NCI-H526 (cell line): ENCODE results near the gene LMNTD2.
"Not testable (repeated sequence)": the region's sequence is repeated elsewhere in the genome, so short reads cannot be mapped to it uniquely, and the experiment has no call there.

Experiments used
- DNase-seq, 2 experiments: peaks; one replicate each; lab custom pipeline; 2025; lab: John Stamatoyannopoulos, UW

The LMNTD2 gene

GRCh38 chr11:533586-534395, 26.7 kb downstream of the LMNTD2 start:
- no peak for DNase-seq

GRCh38 chr11:532986-533585, 27.5 kb downstream of the LMNTD2 start:
- no peak for DNase-seq

DNA sequence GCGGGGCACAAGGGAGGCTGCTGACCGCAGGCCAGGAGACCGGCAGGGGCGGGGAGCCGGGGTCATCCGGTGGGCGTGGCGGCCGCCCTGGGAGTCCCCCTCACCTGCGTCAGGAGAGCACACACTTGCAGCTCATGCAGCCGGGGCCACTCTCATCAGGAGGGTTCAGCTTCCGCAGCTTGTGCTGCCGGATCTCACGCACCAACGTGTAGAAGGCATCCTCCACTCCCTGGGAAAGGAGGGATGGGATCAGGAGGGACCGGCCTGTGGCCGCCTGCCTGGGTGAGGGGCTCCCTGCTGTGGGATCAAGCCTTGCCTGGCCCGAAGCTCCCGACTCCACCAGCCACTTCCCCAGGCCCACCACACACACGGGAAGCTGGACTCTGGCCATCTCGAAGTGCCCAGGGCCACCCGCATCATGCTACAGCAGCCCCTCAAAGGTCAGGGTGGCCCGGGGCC, 28.0 kb downstream of the LMNTD2 start:
- no peak for DNase-seq

GRCh38 chr11:531919-532526, 28.5 kb downstream of the LMNTD2 start:
- DNase-seq = no peak

GRCh38 chr11:530960-531831, 29.3 kb downstream of the LMNTD2 start:
- DNase-seq = no peak

GRCh38 chr11:529728-530411, 30.7 kb downstream of the LMNTD2 start:
- DNase-seq = no peak

DNA sequence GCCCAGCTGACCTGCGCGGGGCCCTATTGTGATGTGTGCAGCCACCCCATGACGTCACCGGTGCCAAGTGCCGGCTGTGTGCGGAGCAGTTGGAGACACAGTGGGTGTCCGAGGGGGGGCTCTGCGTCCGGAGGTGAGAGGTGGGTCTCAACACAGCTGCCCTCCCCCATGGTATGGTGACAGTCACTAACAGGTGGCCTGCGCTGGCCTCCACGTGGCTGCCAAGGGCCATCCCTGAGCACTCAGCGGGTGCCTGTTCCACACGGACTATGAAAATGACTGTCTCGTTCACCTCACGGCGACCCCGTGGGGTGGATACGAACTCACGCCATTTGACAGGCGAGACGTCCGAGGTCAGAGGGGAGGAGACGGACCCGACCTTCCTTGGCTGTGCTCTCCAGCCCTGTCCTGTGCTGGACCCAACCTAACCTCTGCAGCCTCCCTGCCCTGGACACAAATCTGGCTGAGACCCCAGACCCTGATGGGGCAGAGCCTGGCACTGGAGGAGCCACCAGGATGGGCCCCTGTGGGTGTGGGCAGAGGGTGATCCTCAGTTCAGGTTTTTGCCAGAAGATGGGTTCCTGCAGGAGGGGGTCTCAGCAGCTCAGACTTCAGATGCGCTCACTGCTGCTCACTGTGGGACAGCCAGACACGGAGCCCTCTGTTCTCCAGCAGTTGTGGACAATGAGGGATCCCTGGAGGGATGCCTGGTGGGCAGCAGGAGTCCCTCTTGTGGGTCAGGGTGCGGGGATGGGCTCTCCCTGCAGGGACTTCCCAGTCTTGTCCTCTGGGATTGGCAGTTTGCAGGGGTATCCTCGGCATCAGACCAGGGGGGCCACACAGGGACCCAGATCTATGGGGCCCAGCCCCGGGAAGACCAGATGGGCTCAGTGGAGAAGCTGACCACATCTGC, 31.5 kb downstream of the LMNTD2 start:
- DNase-seq = no peak

DNA sequence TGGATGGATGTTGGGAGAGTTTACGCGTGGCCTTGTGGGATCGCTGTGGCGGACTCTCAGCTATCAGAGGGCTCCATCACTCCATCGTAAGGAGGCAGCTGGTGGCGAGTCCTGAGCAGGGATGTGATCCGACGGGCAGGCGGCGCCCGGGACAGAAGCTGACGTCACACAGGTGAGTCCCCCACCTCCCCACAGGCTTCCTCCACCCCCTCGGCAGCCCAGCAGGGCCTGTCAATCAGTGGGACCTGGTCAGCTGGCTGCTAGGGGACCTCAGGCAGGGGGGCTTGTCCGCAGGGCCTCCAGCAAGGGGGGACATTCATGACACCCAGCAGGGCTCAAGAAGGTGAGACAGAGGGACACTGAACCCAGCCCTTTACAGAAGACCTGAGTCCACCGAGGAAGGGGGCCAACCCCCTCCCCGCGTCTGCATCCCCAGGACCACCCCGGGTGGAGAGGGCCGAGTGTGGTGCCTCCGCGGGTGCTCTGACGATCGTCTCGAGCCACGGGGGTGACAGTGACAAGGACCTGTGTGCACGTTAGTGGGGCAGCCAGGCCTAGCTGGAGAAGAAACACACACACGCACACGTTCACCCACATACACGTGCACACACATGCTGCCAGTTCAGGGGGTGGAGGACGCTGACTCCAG, 32.2 kb downstream of the LMNTD2 start:
- DNase-seq = no peak

- DNase-seq = no peak
Observed at GRCh38 chr11:526192-526591, 34.3 kb downstream of the LMNTD2 start.

DNA sequence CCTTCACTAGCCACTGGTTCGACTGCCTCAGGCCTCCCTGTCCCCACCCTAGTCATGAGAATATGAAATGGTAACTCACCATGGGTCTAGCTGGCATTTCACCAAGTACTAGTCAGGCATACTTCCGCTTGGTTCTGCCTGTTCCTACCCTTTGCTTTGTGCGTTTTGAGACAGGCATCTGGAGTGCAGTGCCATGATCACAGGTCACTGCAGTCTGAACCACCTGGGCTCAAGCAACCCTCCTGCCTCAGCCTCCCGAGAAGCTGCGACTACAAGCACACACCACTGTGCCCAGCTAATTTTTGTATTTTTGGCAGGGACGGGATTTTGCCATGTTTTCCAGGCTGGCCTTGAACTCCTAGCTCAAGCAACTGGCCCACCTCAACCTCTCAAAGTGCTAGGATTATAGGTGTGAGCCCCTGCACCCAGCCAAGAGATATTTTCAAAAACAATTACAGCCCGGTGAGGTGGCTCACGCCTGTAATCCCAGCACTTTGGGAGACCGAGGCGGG, 39.3 kb downstream of the LMNTD2 start:
- DNase-seq = no peak

DNA sequence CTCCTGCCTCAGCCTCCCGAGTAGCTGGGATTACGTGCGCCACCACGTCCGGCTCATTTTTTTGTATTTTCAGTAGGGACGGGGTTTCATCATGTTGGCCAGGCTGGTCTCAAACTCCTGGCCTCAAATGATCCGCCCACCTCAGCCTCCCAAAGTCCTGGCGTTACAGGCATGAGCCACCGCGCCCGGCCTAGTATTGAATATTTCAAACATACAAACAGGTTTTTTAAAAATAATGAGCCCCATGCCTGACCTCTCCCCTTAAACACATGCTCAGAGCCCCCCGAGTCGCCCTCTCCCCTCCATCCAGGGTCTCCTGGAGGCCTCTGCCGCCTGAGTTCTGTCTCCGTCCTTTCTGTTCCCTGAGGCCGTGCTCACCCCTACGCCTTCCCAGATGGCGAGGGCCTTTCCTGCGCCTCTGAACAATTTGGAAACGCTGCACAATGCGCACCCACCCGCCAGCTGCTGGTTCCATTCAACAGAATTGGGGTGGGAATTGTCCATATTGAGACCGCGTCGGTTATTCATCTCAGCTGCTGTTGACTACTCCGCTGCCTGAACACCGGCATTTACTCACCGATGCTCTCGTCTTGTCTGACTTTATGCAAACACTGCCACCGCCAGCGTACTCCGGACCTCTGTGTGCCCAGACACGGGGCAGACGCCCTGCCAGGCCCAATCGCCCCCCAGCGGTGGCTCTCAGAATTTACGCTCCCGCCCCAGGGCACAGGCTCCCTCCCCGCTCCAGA, 39.9 kb downstream of the LMNTD2 start:
- DNase-seq = no peak

DNA sequence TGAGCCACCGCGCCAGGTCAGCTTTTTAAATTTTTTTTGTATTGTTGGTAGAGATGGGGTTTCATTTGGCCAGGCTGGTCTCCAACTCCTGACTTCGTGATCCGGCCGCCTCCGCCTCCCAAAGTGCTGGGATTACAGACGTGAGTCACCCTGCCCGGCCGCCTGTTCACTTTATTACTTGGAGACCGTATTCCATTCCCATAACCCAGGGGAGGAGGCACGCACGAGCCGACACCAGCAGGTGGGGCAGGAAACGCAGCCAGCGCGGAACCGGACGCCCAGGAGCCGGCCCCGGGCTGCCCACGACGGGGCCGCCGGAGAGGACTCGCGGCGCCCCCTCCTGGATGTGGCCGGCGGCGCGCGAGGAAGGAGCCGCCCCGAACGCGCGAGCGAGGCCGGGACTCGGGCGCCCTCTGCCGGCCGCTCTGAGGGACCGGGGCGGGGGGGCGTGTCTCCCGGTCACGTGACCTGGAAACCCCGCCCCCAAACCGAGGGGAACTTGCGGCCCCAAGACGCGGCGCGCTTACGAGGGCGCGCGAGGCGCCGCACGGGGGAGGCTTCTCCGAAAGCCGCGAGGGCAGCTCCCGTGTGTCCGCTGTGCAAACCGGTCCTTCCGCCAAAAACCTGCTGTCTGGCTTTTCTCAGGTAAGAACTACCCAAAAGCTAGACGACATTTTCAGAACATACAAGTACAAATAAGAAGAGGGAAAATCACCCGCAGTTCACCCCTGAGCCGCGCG, 41.9 kb downstream of the LMNTD2 start:
- peak; percentile 84 to 96 for DNase-seq

DNA sequence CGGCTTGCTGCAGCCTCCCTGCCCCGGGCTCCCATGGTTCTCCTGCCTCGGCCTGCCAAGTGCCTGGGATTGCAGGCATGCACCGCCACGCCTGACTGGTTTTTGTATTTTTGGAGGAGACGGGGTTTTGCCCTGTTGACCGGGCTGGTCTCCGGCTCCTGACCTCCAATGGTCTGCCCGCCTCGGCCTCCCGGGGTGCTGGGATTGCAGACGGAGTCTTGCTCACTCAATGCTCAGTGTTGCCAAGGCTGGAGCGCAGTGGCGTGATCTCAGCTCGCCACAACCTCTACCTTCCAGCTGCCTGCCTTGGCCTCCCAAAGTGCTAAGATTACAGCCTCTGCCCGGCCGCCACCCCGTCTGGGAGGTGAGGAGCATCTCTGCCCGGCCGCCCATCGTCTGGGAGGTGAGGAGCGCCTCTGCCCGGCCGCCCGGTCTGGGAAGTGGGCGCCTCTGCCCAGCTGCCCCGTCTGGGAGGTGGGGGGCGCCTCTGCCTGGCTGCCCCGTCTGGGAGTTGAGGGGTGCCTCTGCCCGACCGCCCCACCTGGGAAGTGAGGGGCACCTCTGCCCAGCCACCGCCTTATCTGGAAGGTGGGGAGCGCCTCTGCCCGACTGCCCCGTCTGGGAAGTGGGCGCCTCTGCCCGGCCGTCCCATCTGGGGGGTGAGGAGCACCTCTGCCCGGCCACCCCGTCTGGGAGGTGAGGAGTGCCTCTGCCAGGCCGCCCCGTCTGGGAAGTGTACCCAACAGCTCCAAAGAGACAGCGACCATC, 43.4 kb downstream of the LMNTD2 start:
- DNase-seq = not testable (repeated sequence)

DNA sequence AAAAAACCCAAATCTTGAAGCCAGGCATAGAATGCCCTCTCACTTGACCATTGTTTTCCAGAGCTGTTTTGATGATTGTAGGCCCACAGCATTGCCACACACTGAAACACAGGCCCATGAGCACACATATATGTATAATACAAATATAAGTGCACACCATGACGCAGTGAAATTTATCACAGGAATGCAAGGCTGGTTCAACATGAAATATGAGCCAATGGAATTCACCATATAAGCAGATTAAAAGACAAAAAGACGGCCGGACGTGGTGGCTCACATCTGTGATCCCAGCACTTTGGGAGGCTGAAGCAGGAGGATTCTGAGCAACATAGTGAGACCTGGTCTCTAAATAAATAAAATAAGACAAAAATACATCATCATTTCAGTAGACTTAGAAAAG, 44.1 kb downstream of the LMNTD2 start:
- DNase-seq = no peak

DNA sequence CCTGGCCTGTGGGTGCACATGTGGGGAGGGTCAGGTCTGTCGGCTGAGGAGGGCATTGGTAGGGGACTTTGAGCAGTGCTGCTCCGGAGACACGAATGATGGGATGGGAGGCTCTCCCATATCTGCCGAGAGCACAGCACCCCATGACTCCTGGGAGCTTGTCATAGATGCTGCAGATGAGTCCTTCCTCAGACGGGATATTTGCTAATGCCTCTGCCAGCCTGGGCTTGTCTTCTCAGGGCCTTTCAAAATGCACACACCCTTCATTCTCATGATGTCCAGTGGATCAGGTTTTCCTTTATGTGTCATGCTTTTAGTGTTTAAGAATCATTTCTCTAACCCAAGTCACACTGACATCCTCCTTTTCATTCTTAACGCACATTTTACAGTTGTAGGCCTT, 45.4 kb downstream of the LMNTD2 start:
- no peak for DNase-seq

DNA sequence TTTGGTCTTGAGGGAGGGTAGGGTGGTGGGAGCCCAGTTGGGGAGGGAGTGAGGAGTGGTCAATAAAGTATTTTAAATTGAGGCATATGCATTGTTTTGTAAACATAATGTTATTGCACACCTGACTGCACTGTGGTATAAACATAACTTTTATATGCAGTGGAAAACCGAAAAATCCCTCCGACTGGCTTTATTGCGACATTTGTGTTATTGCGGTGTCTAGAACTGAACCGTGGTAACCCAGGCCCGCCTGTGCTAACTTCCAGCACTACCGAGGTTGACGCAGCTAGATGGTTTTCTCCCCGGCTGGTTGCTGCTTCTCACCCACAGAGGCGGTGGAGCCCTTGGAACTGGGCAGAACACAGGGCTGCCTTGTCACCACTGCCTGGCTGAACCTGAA, 45.9 kb downstream of the LMNTD2 start:
- no peak for DNase-seq

DNA sequence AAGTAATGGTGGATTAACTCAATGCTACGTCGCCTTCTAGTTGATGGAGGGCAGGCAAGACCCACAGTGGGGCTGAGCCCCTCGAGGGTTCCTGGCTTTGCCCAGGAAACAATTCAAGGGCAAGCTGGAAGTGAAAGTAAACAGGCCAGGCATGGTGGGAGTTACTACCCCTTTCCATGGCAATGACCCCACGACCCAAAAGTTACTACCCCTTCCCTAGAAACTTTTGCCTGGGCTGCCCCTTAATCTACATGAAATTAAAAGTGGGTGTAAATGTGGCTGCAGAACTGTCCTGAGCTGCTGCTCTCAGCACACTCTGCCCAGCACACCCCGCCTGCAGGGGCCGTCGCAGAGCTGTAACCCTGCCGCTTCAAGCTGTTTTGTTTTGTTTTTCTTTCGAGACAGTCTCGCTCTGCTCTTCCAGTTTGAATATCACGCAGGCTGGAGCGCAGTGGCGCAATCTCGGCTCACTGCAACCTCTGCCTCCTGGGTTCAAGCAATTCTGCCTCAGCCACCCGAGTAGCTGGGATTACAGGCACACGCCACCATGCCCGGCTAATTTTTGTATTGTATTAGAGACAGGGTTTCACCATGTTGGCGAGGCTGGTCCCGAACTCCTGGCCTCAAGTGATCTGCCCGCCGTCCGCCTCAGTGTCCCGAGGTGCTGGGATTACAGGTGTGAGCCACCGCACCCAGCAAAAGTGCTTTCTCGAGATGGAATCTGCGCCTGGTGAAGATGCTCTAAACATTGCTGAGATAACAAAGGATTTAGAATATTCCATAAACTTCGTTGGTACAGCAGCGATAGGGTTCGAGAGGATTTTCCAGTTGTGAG, 47.6 kb downstream of the LMNTD2 start:
- DNase-seq = no peak
